ENCODE data around the gene ACVR2B. TPM values are rescaled to one million over a fixed set of nuclear protein-coding genes. Genes with fewer than 3 reads are reported as not detected.

Gene ACVR2B
- total RNA-seq, 2 experiments from 2014 or later, result 7.2 to 7.8 TPM

DNA sequence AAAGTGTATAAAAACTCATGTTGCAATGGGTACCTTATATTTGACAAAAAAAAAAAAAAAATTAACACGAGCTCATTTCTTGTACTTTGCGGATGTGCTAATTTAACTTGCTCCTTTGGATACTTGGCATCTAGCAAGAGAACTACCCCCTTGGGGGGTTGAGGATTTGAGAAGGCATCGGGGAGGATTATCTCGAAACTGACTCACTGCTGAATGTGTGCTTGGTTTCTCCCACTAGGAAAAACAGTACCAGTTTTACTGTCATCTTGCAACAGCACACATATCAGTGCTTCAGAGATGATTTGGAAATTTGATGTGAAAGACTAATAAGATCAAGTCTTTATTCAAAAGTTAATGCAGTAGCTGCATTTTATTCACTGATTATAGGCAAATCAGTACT lies 43.3 kb downstream of the ACVR2B start:
- H3K79me2 ChIP-seq (ENCODE audit: insufficient read depth, low read depth, low read length), result peaks cover 16% of the 10 kb centered on the region; the same call in 1 of the 2 replicates
- no peaks in the 10 kb centered on the region for H3K9me2 ChIP-seq (ENCODE audit: insufficient read depth, low read length)
- TF ChIP-seq EZH2phosphoT487 (IDR thresholded peaks at IDR 0.05; ENCODE audit: borderline replicate concordance, low read depth, low read length), result no peak
- TF ChIP-seq, protein P1, sequence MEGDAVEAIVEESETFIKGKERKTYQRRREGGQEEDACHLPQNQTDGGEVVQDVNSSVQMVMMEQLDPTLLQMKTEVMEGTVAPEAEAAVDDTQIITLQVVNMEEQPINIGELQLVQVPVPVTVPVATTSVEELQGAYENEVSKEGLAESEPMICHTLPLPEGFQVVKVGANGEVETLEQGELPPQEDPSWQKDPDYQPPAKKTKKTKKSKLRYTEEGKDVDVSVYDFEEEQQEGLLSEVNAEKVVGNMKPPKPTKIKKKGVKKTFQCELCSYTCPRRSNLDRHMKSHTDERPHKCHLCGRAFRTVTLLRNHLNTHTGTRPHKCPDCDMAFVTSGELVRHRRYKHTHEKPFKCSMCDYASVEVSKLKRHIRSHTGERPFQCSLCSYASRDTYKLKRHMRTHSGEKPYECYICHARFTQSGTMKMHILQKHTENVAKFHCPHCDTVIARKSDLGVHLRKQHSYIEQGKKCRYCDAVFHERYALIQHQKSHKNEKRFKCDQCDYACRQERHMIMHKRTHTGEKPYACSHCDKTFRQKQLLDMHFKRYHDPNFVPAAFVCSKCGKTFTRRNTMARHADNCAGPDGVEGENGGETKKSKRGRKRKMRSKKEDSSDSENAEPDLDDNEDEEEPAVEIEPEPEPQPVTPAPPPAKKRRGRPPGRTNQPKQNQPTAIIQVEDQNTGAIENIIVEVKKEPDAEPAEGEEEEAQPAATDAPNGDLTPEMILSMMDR (conservative IDR thresholded peaks at IDR 0.05; ENCODE audit: low read length), result no peak
- peak; percentile 12 for DNase-seq (ENCODE audit: low spot score)
- no peaks in the 10 kb centered on the region for H3K9me3 ChIP-seq (ENCODE audit: low read length)
- peak overlapping the region; percentile 59 for H3K27ac ChIP-seq (ENCODE audit: low read depth, low read length, poor library complexity, severe bottlenecking)
- H2AFZ ChIP-seq (ENCODE audit: low read length), result peak overlapping the region; percentile 88
- H4K20me1 ChIP-seq (ENCODE audit: insufficient read depth, low read length), result no peaks in the 10 kb centered on the region
- intact Hi-C loops (cut with micrococcal nuclease; ENCODE audit: unreplicated experiment), result no loop called here
- H3K4me3 ChIP-seq (ENCODE audit: low read depth, low read length, poor library complexity, severe bottlenecking), result peak overlapping the region; percentile 77
- CTCF ChIA-PET (ENCODE audit: unreplicated experiment), result interaction anchor here (1.0 to 1.1 kb wide), 3 partner anchors 14 to 655 kb away, joined by 3 to 4 read pairs (median 4); no protein-coding TSS in a partner anchor
- BruUV-seq (replicated peaks), result no TSS peak
- peaks cover 41% of the 10 kb centered on the region for H3K36me3 ChIP-seq (ENCODE audit: insufficient read depth, low read length)
- POLR2A ChIA-PET, result interaction anchor here (0.6 to 1.6 kb wide), 17 partner anchors 9 to 1733 kb away, joined by 3 to 9 read pairs (median 4); no protein-coding TSS in a partner anchor
- H3K4me1 ChIP-seq (ENCODE audit: insufficient read depth, low read length, poor library complexity, severe bottlenecking), result peaks cover 13% of the 10 kb centered on the region
- H3K4me2 ChIP-seq (ENCODE audit: low read length), result peak overlapping the region; percentile 88

DNA sequence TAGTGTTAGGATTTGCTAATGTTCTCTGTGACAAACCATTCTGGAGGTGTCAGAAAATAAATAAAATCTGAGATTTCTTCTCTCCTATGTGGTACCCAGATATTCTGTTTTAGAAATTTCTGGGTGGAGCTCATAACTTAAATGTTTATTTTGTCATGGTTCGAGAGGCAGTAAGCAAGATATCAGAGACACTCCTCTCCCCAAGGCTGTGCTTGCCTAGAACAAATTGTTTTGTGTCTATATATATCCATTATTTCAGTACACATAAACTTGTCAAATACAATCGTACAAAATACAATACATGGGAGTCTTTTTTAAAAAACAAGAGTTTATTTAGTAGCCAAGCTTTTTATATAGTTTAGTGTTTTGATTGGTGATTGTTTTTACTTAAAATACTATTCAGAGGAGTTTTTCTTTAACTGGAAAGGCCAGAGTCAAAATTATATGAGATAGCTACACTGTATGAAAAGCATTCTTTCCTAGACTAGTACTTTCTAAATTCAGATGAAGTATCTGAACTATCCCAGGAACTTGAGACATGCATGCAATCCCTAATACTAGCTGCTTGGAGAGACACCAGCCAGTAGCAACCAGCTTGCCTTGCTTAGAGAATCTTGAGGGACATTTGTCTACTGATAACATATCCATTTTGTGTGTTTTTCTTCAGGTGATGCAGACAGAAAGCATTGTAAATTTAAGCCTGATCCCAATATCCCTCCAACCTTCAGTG lies 47.2 kb downstream of the ACVR2B start:
- ChIA-PET POLR2A (interaction anchor here (0.6 to 2.2 kb wide), 4 partner anchors 10 to 258 kb away, joined by 3 to 6 read pairs (median 3); no protein-coding TSS in a partner anchor), CTCF (ENCODE audit: unreplicated experiment) (no interaction called here)
- Histone ChIP-seq H3K9me3 (ENCODE audit: low read length) (no peaks in the 10 kb centered on the region), H3K4me3 (ENCODE audit: low read depth, low read length, poor library complexity, severe bottlenecking) (no peak overlapping the region), H3K4me1 (ENCODE audit: insufficient read depth, low read length, poor library complexity, severe bottlenecking) (peaks cover 11% of the 10 kb centered on the region), H2AFZ (ENCODE audit: low read length) (no peak overlapping the region), H3K36me3 (ENCODE audit: insufficient read depth, low read length) (peaks cover 73% of the 10 kb centered on the region), H3K79me2 (ENCODE audit: insufficient read depth, low read depth, low read length) (peaks cover 16% of the 10 kb centered on the region; the same call in 1 of the 2 replicates), H3K4me2 (ENCODE audit: low read length) (no peak overlapping the region), H4K20me1 (ENCODE audit: insufficient read depth, low read length) (no peaks in the 10 kb centered on the region), H3K9me2 (ENCODE audit: insufficient read depth, low read length) (no peaks in the 10 kb centered on the region), H3K27ac (ENCODE audit: low read depth, low read length, poor library complexity, severe bottlenecking) (no peak overlapping the region)
- intact Hi-C loops (cut with micrococcal nuclease; ENCODE audit: unreplicated experiment), result no loop called here
- no peak for TF ChIP-seq EZH2phosphoT487 (IDR thresholded peaks at IDR 0.05; ENCODE audit: borderline replicate concordance, low read depth, low read length)
- TF ChIP-seq, protein P1 (conservative IDR thresholded peaks at IDR 0.05; ENCODE audit: low read length), result no peak
- BruUV-seq (replicated peaks), result no TSS peak
- no peak for DNase-seq (ENCODE audit: low spot score)

DNA sequence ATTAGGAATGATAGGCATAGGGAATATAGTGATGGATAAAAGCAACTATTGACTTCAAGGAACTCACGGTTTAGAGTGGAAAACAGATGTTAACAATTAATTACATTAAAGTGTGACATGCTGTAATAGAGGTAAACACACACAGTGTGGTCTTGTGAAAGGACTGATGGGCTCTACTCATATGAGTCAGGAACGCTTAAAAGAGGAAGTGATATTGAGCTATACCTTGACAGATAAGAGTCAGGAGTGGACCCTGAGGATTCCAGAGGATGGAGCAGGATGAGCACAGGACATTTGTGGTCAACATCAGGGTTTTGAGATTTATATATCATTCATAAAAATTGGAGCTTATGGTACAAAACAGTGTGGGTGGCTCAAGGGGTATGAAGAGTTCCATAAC lies 53.4 kb downstream of the ACVR2B start:
- Histone ChIP-seq H3K27ac (ENCODE audit: low read depth, low read length, poor library complexity, severe bottlenecking) (no peak overlapping the region), H3K79me2 (ENCODE audit: insufficient read depth, low read depth, low read length) (no peaks in the 10 kb centered on the region), H3K9me2 (ENCODE audit: insufficient read depth, low read length) (no peaks in the 10 kb centered on the region), H3K9me3 (ENCODE audit: low read length) (no peaks in the 10 kb centered on the region), H3K4me1 (ENCODE audit: insufficient read depth, low read length, poor library complexity, severe bottlenecking) (no peaks in the 10 kb centered on the region), H2AFZ (ENCODE audit: low read length) (no peak overlapping the region), H4K20me1 (ENCODE audit: insufficient read depth, low read length) (no peaks in the 10 kb centered on the region), H3K4me3 (ENCODE audit: low read depth, low read length, poor library complexity, severe bottlenecking) (no peak overlapping the region), H3K36me3 (ENCODE audit: insufficient read depth, low read length) (peaks cover 85% of the 10 kb centered on the region), H3K4me2 (ENCODE audit: low read length) (no peak overlapping the region)
- no peak for DNase-seq (ENCODE audit: low spot score)
- no peak for TF ChIP-seq EZH2phosphoT487 (IDR thresholded peaks at IDR 0.05; ENCODE audit: borderline replicate concordance, low read depth, low read length)
- TF ChIP-seq, protein P1 (conservative IDR thresholded peaks at IDR 0.05; ENCODE audit: low read length), result no peak
- POLR2A ChIA-PET, result interaction anchor here (0.8 to 1.0 kb wide), 2 partner anchors 10 to 14 kb away, joined by 3 to 5 read pairs; partner anchors contain the start of gene EXOG
- CTCF ChIA-PET (ENCODE audit: unreplicated experiment), result no interaction called here
- intact Hi-C loops (cut with micrococcal nuclease; ENCODE audit: unreplicated experiment), result no loop called here
- no TSS peak for BruUV-seq (replicated peaks)
